WTC11 (cell line): Measurements from ENCODE around the gene ARHGEF35. TPM values are rescaled to one million over a fixed set of nuclear protein-coding genes. Genes with fewer than 3 reads are reported as not detected.

Experiments used
- ATAC-seq: fragments of 200-7000 bp; cut with Tn5 transposase; 2 replicates; pipeline ENCODE4 v1.10.0; 2021; ENCODE audit warnings: mild to moderate bottlenecking, moderate library complexity
- CTCF ChIA-PET: fragments of 300-600 bp; sonication (Branson Sonifier 250); formaldehyde crosslinking; loops from one replicate; lab custom pipeline; 2021; ENCODE audit warnings: antibody characterized with exemption; lab: Charles Lee
- POLR2A ChIA-PET: fragments of 350-600 bp; sonication (Branson Sonifier 250); formaldehyde crosslinking; loops from one replicate; lab custom pipeline; 2021; ENCODE audit warnings: antibody characterized with exemption; lab: Charles Lee
- DNase-seq: peaks from one replicate; pipeline ENCODE4 v3.0.0; 2021; ENCODE audit warnings: low spot score
- H3K27ac Mint-ChIP-seq: 2 replicates; pipeline ENCODE4 v1.8.0; 2021; ENCODE audit warnings: mixed read lengths
- H3K27me3 Mint-ChIP-seq: 2 replicates; pipeline ENCODE4 v1.8.0; 2021; ENCODE audit warnings: low read depth, mild to moderate bottlenecking, moderate library complexity, mixed read lengths
- H3K36me3 Mint-ChIP-seq: 2 replicates; pipeline ENCODE4 v1.8.0; 2021; ENCODE audit warnings: mixed read lengths
- H3K4me1 Mint-ChIP-seq: 2 replicates; pipeline ENCODE4 v1.8.0; 2022; ENCODE audit warnings: mixed read lengths
- H3K4me3 Mint-ChIP-seq: 2 replicates; pipeline ENCODE4 v1.8.0; 2021; ENCODE audit warnings: mild to moderate bottlenecking, moderate library complexity, mixed read lengths
- H3K9me3 Mint-ChIP-seq: 2 replicates; pipeline ENCODE4 v1.8.0; 2021; ENCODE audit warnings: mixed read lengths
- ATF6 ChIP-seq: sonication (generic); formaldehyde crosslinking; IDR thresholded peaks from 2 replicates; pipeline ENCODE4 v1.8.1; 2023; ENCODE audit warnings: mild to moderate bottlenecking, missing genetic modification reagents
- CTCF ChIP-seq: fragments of 200-600 bp; IDR thresholded peaks from 2 replicates; pipeline ENCODE4 v1.8.0; 2022; ENCODE audit warnings: antibody characterized with exemption
- ETV6 ChIP-seq: sonication (generic); formaldehyde crosslinking; IDR thresholded peaks from 2 replicates; pipeline ENCODE4 v1.8.1; 2022; ENCODE audit warnings: mild to moderate bottlenecking, missing genetic modification reagents
- FOXP1 ChIP-seq: sonication (generic); formaldehyde crosslinking; IDR thresholded peaks from 2 replicates; pipeline ENCODE4 v1.8.0; 2022; ENCODE audit warnings: missing genetic modification reagents, mild to moderate bottlenecking, moderate library complexity, borderline replicate concordance
- JUN ChIP-seq: sonication (generic); formaldehyde crosslinking; IDR thresholded peaks from 2 replicates; pipeline ENCODE4 v1.8.0; 2023; ENCODE audit warnings: mild to moderate bottlenecking, missing genetic modification reagents
- MXD4 ChIP-seq: fragments of 250-450 bp; sonication (Bioruptor Pico); IDR thresholded peaks from 2 replicates; pipeline ENCODE4 v1.8.0; 2021; ENCODE audit warnings: mild to moderate bottlenecking, moderate library complexity, borderline replicate concordance
- NR1H2 ChIP-seq: sonication (generic); formaldehyde crosslinking; IDR thresholded peaks from 2 replicates; pipeline ENCODE4 v1.9.0; 2021; ENCODE audit warnings: mild to moderate bottlenecking, moderate library complexity, missing genetic modification reagents
- NR2C2 ChIP-seq: sonication (generic); formaldehyde crosslinking; IDR thresholded peaks from 2 replicates; pipeline ENCODE4 v1.8.0; 2022; ENCODE audit warnings: mild to moderate bottlenecking, missing genetic modification reagents
- SP1 ChIP-seq: sonication (generic); formaldehyde crosslinking; conservative IDR thresholded peaks from 2 replicates; pipeline ENCODE4 v1.8.1; 2022; ENCODE audit warnings: missing genetic modification reagents
- ZBTB21 ChIP-seq: sonication (generic); formaldehyde crosslinking; IDR thresholded peaks from 2 replicates; pipeline ENCODE4 v1.8.1; 2023; ENCODE audit warnings: mild to moderate bottlenecking, missing genetic modification reagents, borderline replicate concordance
- ZNF121 ChIP-seq: sonication (generic); formaldehyde crosslinking; IDR thresholded peaks from 2 replicates; pipeline ENCODE4 v1.8.0; 2023; ENCODE audit warnings: missing genetic modification reagents
- ZNF219 ChIP-seq: sonication (generic); formaldehyde crosslinking; IDR thresholded peaks from 2 replicates; pipeline ENCODE4 v1.8.0; 2023; ENCODE audit warnings: missing genetic modification reagents, mild to moderate bottlenecking, borderline replicate concordance
- ZNF263 ChIP-seq: sonication (generic); formaldehyde crosslinking; IDR thresholded peaks from 2 replicates; pipeline ENCODE4 v1.8.1; 2022; ENCODE audit warnings: low read depth, mild to moderate bottlenecking, moderate library complexity, missing genetic modification reagents
- ZNF281 ChIP-seq: sonication (generic); formaldehyde crosslinking; IDR thresholded peaks from 2 replicates; pipeline ENCODE4 v1.8.0; 2023; ENCODE audit warnings: mild to moderate bottlenecking, missing genetic modification reagents
- ZNF416 ChIP-seq: fragments of 250-450 bp; sonication (Bioruptor Pico); IDR thresholded peaks from 2 replicates; pipeline ENCODE4 v1.9.0; 2021; ENCODE audit warnings: mild to moderate bottlenecking, inconsistent platforms
- ZNF423 ChIP-seq: fragments of 250-450 bp; sonication (Bioruptor Pico); IDR thresholded peaks from 2 replicates; pipeline ENCODE4 v2.1.2; 2022; ENCODE audit warnings: mild to moderate bottlenecking, moderate library complexity
- ZNF512 ChIP-seq: sonication (generic); formaldehyde crosslinking; IDR thresholded peaks from 2 replicates; pipeline ENCODE4 v1.8.1; 2022; ENCODE audit warnings: missing genetic modification reagents, borderline replicate concordance
- total RNA-seq: library from RNA; stranded (reverse); gene quantifications from 3 replicates; pipeline ENCODE4 v1.2.3, GENCODE V29; 2021
- TF ChIP-seq, protein P1 (sequence below): fragments of 250-450 bp; sonication (Bioruptor Pico); IDR thresholded peaks from 2 replicates; pipeline ENCODE4 v1.9.0; 2021; ENCODE audit warnings: mild to moderate bottlenecking, borderline replicate concordance
- TF ChIP-seq, protein P2 (sequence below): sonication (generic); formaldehyde crosslinking; IDR thresholded peaks from 2 replicates; pipeline ENCODE4 v1.8.0; 2022; ENCODE audit warnings: mild to moderate bottlenecking, missing genetic modification reagents
- TF ChIP-seq, protein P3 (sequence below): sonication (generic); formaldehyde crosslinking; conservative IDR thresholded peaks from 2 replicates; pipeline ENCODE4 v1.8.1; 2022; ENCODE audit warnings: mild to moderate bottlenecking, missing genetic modification reagents

ARHGEF35 gene
- total RNA-seq, 1 experiment from 2014 or later, result 28.1 TPM

- no peak for DNase-seq
- ChIA-PET CTCF (interaction anchor here (1.1 kb wide), 1 partner anchor 16 kb away, joined by 3 read pairs; no protein-coding TSS in a partner anchor), POLR2A (no interaction called here)
- no peak overlapping the region for H3K27ac Mint-ChIP-seq
- peaks cover 19% of the 10 kb centered on the region for H3K36me3 Mint-ChIP-seq
- no peaks in the 10 kb centered on the region for H3K4me1 Mint-ChIP-seq
- H3K4me3 Mint-ChIP-seq, result no peak overlapping the region
- H3K27me3 Mint-ChIP-seq, result peaks cover 4% of the 10 kb centered on the region; the same call in 1 of the 2 replicates
- ATAC-seq, result no peak
- peaks cover 74% of the 10 kb centered on the region for H3K9me3 Mint-ChIP-seq
- no peak for TF ChIP-seq JUN
- TF ChIP-seq NR2C2 (CRISPR knock-in tag), result no peak
- no peak for TF ChIP-seq MXD4 (CRISPR knock-in tag)
- no peak for TF ChIP-seq ZNF263 (CRISPR knock-in tag)
- TF ChIP-seq, protein P1, sequence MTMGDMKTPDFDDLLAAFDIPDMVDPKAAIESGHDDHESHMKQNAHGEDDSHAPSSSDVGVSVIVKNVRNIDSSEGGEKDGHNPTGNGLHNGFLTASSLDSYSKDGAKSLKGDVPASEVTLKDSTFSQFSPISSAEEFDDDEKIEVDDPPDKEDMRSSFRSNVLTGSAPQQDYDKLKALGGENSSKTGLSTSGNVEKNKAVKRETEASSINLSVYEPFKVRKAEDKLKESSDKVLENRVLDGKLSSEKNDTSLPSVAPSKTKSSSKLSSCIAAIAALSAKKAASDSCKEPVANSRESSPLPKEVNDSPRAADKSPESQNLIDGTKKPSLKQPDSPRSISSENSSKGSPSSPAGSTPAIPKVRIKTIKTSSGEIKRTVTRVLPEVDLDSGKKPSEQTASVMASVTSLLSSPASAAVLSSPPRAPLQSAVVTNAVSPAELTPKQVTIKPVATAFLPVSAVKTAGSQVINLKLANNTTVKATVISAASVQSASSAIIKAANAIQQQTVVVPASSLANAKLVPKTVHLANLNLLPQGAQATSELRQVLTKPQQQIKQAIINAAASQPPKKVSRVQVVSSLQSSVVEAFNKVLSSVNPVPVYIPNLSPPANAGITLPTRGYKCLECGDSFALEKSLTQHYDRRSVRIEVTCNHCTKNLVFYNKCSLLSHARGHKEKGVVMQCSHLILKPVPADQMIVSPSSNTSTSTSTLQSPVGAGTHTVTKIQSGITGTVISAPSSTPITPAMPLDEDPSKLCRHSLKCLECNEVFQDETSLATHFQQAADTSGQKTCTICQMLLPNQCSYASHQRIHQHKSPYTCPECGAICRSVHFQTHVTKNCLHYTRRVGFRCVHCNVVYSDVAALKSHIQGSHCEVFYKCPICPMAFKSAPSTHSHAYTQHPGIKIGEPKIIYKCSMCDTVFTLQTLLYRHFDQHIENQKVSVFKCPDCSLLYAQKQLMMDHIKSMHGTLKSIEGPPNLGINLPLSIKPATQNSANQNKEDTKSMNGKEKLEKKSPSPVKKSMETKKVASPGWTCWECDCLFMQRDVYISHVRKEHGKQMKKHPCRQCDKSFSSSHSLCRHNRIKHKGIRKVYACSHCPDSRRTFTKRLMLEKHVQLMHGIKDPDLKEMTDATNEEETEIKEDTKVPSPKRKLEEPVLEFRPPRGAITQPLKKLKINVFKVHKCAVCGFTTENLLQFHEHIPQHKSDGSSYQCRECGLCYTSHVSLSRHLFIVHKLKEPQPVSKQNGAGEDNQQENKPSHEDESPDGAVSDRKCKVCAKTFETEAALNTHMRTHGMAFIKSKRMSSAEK (CRISPR knock-in tag), result no peak
- TF ChIP-seq CTCF, result no peak
- no peak for TF ChIP-seq ZNF121 (CRISPR knock-in tag)
- no peak for TF ChIP-seq ZBTB21
- TF ChIP-seq ZNF281 (CRISPR knock-in tag), result no peak
- TF ChIP-seq ZNF512 (CRISPR knock-in tag), result no peak
- TF ChIP-seq, protein P2, sequence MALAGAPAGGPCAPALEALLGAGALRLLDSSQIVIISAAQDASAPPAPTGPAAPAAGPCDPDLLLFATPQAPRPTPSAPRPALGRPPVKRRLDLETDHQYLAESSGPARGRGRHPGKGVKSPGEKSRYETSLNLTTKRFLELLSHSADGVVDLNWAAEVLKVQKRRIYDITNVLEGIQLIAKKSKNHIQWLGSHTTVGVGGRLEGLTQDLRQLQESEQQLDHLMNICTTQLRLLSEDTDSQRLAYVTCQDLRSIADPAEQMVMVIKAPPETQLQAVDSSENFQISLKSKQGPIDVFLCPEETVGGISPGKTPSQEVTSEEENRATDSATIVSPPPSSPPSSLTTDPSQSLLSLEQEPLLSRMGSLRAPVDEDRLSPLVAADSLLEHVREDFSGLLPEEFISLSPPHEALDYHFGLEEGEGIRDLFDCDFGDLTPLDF (CRISPR knock-in tag), result no peak
- TF ChIP-seq FOXP1, result no peak
- no peak for TF ChIP-seq ZNF219 (CRISPR knock-in tag)
These were observed 51.2 kb downstream of the ARHGEF35 start for GRCh38 chr7:144144426-144144825.

- peaks cover 53% of the 10 kb centered on the region for H3K9me3 Mint-ChIP-seq
- peaks cover 3% of the 10 kb centered on the region; the same call in 1 of the 2 replicates for H3K36me3 Mint-ChIP-seq
- H3K4me3 Mint-ChIP-seq, result no peak overlapping the region
- no peak overlapping the region for H3K27ac Mint-ChIP-seq
- ATAC-seq (no peak), DNase-seq (no peak)
- no peaks in the 10 kb centered on the region for H3K4me1 Mint-ChIP-seq
- ChIA-PET CTCF (interaction anchor here (2.0 kb wide), 1 partner anchor 14 kb away, joined by 6 read pairs; no protein-coding TSS in a partner anchor), POLR2A (no interaction called here)
- H3K27me3 Mint-ChIP-seq, result no peaks in the 10 kb centered on the region; the same call in 1 of the 2 replicates
- TF ChIP-seq, protein P3, sequence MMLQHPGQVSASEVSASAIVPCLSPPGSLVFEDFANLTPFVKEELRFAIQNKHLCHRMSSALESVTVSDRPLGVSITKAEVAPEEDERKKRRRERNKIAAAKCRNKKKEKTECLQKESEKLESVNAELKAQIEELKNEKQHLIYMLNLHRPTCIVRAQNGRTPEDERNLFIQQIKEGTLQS (CRISPR knock-in tag), result no peak
- TF ChIP-seq ETV6 (no peak), ZNF423 (CRISPR knock-in tag) (no peak), NR1H2 (CRISPR knock-in tag) (no peak), ATF6 (CRISPR knock-in tag) (no peak), SP1 (no peak), ZNF416 (CRISPR knock-in tag) (no peak)
These were observed 53.4 kb downstream of the ARHGEF35 start for GRCh38 chr7:144142187-144142586.
